ENCODE data around the gene DRC3. TPM values are rescaled to one million over a fixed set of nuclear protein-coding genes. Genes with fewer than 3 reads are reported as not detected.

Gene DRC3
- total and polyA plus RNA-seq, 4 donors, result 0.61 to 1.5 (median 1.1) TPM

DNA sequence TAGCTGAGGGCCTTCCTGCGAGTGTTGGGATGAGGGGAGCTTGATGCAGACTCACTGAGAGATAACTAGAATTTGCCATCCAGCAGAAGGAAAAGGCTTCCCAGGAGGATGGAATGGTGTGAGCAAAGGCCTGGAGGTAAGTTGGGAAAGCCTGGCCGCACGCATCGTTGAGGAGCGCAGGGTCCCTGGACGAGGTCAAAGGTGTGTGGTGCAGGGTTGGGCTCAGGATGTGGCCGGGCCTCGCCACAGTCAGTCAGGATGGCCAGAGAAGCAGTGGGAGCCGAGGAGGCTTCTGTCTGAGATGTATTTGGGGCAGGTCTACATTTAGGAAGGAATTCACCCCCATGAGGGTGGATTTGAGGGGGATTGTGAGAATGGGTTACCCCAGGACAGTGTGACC lies 16.4 kb downstream of the DRC3 start:
- Histone ChIP-seq H3K9me3 (ENCODE audit: control insufficient read depth in 4 of 4, low read length in 3 of 4) (no peaks in the 10 kb centered on the region), H3K4me1 (ENCODE audit: control insufficient read depth in 4 of 4, insufficient read depth in 4 of 4, low read length in 3 of 4) (peaks cover 0 to 4% (median 0%) of the 10 kb centered on the region in 4 donors), H3K27me3 (ENCODE audit: control insufficient read depth in 4 of 4, insufficient read depth in 4 of 4, low read length in 3 of 4) (no peaks in the 10 kb centered on the region), H3K36me3 (ENCODE audit: control insufficient read depth in 4 of 4, insufficient read depth in 3 of 4, low read depth in 1 of 4, low read length in 3 of 4) (no peaks in the 10 kb centered on the region), H3K4me3 (ENCODE audit: low read depth in 1 of 3, low read length in 3 of 3) (no peak overlapping the region), H3K9ac (ENCODE audit: low read depth in 1 of 2, low read length in 2 of 2) (no peak overlapping the region), H3K27ac (ENCODE audit: low read depth in 1 of 2, low read length in 2 of 2) (no peak overlapping the region)
- no peak for DNase-seq (ENCODE audit: low spot score)
- WGBS, result 94% methylated on average over 9 of the region's 9 CpGs
- TF ChIP-seq NR2F2 (IDR thresholded peaks at IDR 0.05), result no peak
- no peak for TF ChIP-seq RAD21 (IDR thresholded peaks at IDR 0.05)
- TF ChIP-seq HNF4A (conservative IDR thresholded peaks at IDR 0.05), result no peak
- TF ChIP-seq, protein P1, sequence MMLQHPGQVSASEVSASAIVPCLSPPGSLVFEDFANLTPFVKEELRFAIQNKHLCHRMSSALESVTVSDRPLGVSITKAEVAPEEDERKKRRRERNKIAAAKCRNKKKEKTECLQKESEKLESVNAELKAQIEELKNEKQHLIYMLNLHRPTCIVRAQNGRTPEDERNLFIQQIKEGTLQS (IDR thresholded peaks at IDR 0.05), result no peak
- no peak for TF ChIP-seq JUND (IDR thresholded peaks at IDR 0.05)
- no peak for TF ChIP-seq FOXA2 (IDR thresholded peaks at IDR 0.05)
- no peak for TF ChIP-seq FOXA1 (IDR thresholded peaks at IDR 0.05)
- no peak for TF ChIP-seq YY1 (IDR thresholded peaks at IDR 0.05)
- no peak for TF ChIP-seq GABPA (IDR thresholded peaks at IDR 0.05 in 1 of 2, conservative IDR thresholded peaks at IDR 0.05 in 1 of 2)
- TF ChIP-seq, protein P2, sequence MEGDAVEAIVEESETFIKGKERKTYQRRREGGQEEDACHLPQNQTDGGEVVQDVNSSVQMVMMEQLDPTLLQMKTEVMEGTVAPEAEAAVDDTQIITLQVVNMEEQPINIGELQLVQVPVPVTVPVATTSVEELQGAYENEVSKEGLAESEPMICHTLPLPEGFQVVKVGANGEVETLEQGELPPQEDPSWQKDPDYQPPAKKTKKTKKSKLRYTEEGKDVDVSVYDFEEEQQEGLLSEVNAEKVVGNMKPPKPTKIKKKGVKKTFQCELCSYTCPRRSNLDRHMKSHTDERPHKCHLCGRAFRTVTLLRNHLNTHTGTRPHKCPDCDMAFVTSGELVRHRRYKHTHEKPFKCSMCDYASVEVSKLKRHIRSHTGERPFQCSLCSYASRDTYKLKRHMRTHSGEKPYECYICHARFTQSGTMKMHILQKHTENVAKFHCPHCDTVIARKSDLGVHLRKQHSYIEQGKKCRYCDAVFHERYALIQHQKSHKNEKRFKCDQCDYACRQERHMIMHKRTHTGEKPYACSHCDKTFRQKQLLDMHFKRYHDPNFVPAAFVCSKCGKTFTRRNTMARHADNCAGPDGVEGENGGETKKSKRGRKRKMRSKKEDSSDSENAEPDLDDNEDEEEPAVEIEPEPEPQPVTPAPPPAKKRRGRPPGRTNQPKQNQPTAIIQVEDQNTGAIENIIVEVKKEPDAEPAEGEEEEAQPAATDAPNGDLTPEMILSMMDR (IDR thresholded peaks at IDR 0.05; ENCODE audit: low read depth, low read length, missing input control), result no peak
- TF ChIP-seq, protein P3, sequence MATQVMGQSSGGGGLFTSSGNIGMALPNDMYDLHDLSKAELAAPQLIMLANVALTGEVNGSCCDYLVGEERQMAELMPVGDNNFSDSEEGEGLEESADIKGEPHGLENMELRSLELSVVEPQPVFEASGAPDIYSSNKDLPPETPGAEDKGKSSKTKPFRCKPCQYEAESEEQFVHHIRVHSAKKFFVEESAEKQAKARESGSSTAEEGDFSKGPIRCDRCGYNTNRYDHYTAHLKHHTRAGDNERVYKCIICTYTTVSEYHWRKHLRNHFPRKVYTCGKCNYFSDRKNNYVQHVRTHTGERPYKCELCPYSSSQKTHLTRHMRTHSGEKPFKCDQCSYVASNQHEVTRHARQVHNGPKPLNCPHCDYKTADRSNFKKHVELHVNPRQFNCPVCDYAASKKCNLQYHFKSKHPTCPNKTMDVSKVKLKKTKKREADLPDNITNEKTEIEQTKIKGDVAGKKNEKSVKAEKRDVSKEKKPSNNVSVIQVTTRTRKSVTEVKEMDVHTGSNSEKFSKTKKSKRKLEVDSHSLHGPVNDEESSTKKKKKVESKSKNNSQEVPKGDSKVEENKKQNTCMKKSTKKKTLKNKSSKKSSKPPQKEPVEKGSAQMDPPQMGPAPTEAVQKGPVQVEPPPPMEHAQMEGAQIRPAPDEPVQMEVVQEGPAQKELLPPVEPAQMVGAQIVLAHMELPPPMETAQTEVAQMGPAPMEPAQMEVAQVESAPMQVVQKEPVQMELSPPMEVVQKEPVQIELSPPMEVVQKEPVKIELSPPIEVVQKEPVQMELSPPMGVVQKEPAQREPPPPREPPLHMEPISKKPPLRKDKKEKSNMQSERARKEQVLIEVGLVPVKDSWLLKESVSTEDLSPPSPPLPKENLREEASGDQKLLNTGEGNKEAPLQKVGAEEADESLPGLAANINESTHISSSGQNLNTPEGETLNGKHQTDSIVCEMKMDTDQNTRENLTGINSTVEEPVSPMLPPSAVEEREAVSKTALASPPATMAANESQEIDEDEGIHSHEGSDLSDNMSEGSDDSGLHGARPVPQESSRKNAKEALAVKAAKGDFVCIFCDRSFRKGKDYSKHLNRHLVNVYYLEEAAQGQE (IDR thresholded peaks at IDR 0.05), result no peak
- TF ChIP-seq, protein P4, sequence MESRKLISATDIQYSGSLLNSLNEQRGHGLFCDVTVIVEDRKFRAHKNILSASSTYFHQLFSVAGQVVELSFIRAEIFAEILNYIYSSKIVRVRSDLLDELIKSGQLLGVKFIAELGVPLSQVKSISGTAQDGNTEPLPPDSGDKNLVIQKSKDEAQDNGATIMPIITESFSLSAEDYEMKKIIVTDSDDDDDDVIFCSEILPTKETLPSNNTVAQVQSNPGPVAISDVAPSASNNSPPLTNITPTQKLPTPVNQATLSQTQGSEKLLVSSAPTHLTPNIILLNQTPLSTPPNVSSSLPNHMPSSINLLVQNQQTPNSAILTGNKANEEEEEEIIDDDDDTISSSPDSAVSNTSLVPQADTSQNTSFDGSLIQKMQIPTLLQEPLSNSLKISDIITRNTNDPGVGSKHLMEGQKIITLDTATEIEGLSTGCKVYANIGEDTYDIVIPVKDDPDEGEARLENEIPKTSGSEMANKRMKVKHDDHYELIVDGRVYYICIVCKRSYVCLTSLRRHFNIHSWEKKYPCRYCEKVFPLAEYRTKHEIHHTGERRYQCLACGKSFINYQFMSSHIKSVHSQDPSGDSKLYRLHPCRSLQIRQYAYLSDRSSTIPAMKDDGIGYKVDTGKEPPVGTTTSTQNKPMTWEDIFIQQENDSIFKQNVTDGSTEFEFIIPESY (IDR thresholded peaks at IDR 0.05), result no peak

DNA sequence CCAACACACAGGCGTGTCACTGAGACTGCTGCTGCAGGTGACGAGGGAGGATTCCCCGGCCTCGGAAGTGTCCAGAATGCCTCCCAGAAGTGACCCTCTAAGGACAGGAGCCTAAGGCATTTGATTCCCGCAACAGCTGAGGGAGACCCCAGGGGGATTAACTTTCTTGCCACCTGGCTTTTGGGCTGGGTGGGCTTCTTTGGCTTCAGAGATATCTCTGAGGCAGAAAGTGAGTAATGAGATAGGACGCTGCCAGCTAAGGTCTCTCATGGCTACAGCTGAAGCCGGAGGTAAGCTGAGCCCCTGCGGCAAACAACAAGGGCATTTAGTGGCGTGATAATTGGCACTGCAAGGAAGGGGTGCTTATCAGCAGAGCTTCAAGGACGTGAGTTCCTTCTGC lies 17.0 kb downstream of the DRC3 start:
- H3K9ac ChIP-seq (ENCODE audit: low read depth in 1 of 2, low read length in 2 of 2), result no peak overlapping the region
- H3K27ac ChIP-seq (ENCODE audit: low read depth in 1 of 2, low read length in 2 of 2), result no peak overlapping the region
- 91% methylated on average over 10 of the region's 10 CpGs for WGBS

More for the DNA sequence above, 17.0 kb downstream of the DRC3 start:
- no peaks in the 10 kb centered on the region for H3K9me3 ChIP-seq (ENCODE audit: control insufficient read depth in 4 of 4, low read length in 3 of 4)
- no peak overlapping the region for H3K4me3 ChIP-seq (ENCODE audit: low read depth in 1 of 3, low read length in 3 of 3)
- H3K4me1 ChIP-seq (ENCODE audit: control insufficient read depth in 4 of 4, insufficient read depth in 4 of 4, low read length in 3 of 4), result peaks cover 0 to 4% (median 0%) of the 10 kb centered on the region in 4 donors
- no peaks in the 10 kb centered on the region for H3K36me3 ChIP-seq (ENCODE audit: control insufficient read depth in 4 of 4, insufficient read depth in 3 of 4, low read depth in 1 of 4, low read length in 3 of 4)
- H3K27me3 ChIP-seq (ENCODE audit: control insufficient read depth in 4 of 4, insufficient read depth in 4 of 4, low read length in 3 of 4), result no peaks in the 10 kb centered on the region
- TF ChIP-seq, protein P2 (IDR thresholded peaks at IDR 0.05; ENCODE audit: low read depth, low read length, missing input control), result no peak
- TF ChIP-seq FOXA1 (IDR thresholded peaks at IDR 0.05) (no peak), NR2F2 (IDR thresholded peaks at IDR 0.05) (no peak), RXRA (IDR thresholded peaks at IDR 0.05) (no peak)
- no peak for DNase-seq (ENCODE audit: low spot score)
